Jurkat, Clone E6-1 (cell line): ENCODE data around the gene COA5. TPM values are rescaled to one million over a fixed set of nuclear protein-coding genes. Genes with fewer than 3 reads are reported as not detected.

Source experiments
- DNase-seq: peaks from one replicate; pipeline ENCODE4 v3.0.0-alpha.2; 2011; ENCODE audit warnings: low read depth, low spot score
- H3K4me3 ChIP-seq: 2 replicates; pipeline ENCODE4 v1.5.1; 2011; ENCODE audit warnings: mild to moderate bottlenecking, low read length, control low read depth, moderate library complexity
- polyA plus RNA-seq: library from polyadenylated mRNA; unstranded; fragments of >200 nt; gene quantifications from one replicate; pipeline ENCODE4 v1.2.1, GENCODE V29; 2012; ENCODE audit warnings: missing spikeins; ENCODE audit not compliant: insufficient read length, insufficient read depth

The COA5 gene
- 41.6 TPM for polyA plus RNA-seq

- H3K4me3 ChIP-seq, result peak within 1 kb of the TSS; percentile 94
- DNase-seq, result peak; percentile 89
Measured at GRCh38 chr2:98608116-98608961, at the start of gene COA5, which contains the start of gene UNC50. Gene COA5 (minus strand): TSS chr2:98608512. CDS start chr2:98608405, 107 bp downstream. Gene UNC50 (plus strand): TSS chr2:98608589. CDS start chr2:98609760, 1,171 bp downstream.

- H3K4me3 ChIP-seq, result peak overlapping the region; percentile 21; the same call in 1 of the 2 replicates
- DNase-seq, result peak; percentile 90
Measured at GRCh38 chr2:98656800-98657199, 48.5 kb upstream of the COA5 start.

GRCh38 chr2:98654699-98655495 lies 46.6 kb upstream of the COA5 start:
- no peak overlapping the region for H3K4me3 ChIP-seq
- peak; percentile 86 for DNase-seq

- no peak overlapping the region for H3K4me3 ChIP-seq
- DNase-seq, result no peak
Measured at GRCh38 chr2:98650998-98651397, 42.7 kb upstream of the COA5 start.

- no peak overlapping the region for H3K4me3 ChIP-seq
- DNase-seq, result no peak
Measured at GRCh38 chr2:98649992-98650375, 41.7 kb upstream of the COA5 start.

- DNase-seq, result peak; percentile 94
- H3K4me3 ChIP-seq, result no peak overlapping the region
Measured at GRCh38 chr2:98649135-98649991, 41.1 kb upstream of the COA5 start.

GRCh38 chr2:98648451-98648850 lies 40.1 kb upstream of the COA5 start:
- H3K4me3 ChIP-seq, result no peak overlapping the region
- DNase-seq, result no peak

- DNase-seq, result no peak
- H3K4me3 ChIP-seq, result no peak overlapping the region
Measured at GRCh38 chr2:98647636-98648035, 39.3 kb upstream of the COA5 start.

- no peak for DNase-seq
- no peak overlapping the region for H3K4me3 ChIP-seq
Measured at GRCh38 chr2:98643496-98644100, 35.3 kb upstream of the COA5 start.

- DNase-seq, result peak; percentile 83
- peak overlapping the region; percentile 21 for H3K4me3 ChIP-seq
Measured at GRCh38 chr2:98637401-98638147, 29.3 kb upstream of the COA5 start.

GRCh38 chr2:98634406-98635092 lies 26.2 kb upstream of the COA5 start:
- DNase-seq, result peak; percentile 88
- H3K4me3 ChIP-seq, result peak overlapping the region; percentile 17; the same call in 1 of the 2 replicates

GRCh38 chr2:98632351-98632750 lies 24.0 kb upstream of the COA5 start:
- H3K4me3 ChIP-seq, result no peak overlapping the region
- no peak for DNase-seq

GRCh38 chr2:98623657-98624056 lies 15.3 kb upstream of the COA5 start:
- DNase-seq, result no peak
- no peak overlapping the region for H3K4me3 ChIP-seq

GRCh38 chr2:98617149-98617548 lies 8.8 kb upstream of the COA5 start:
- no peak overlapping the region for H3K4me3 ChIP-seq
- no peak for DNase-seq

GRCh38 chr2:98615481-98615880 lies 7.2 kb upstream of the COA5 start:
- H3K4me3 ChIP-seq, result no peak overlapping the region
- DNase-seq, result no peak

- DNase-seq, result no peak
- no peak overlapping the region for H3K4me3 ChIP-seq
Measured at GRCh38 chr2:98614024-98614739, 5.9 kb upstream of the COA5 start.
